Measurements from ENCODE around the gene ZNF428.

- TF ChIP-seq POLR2A (IDR thresholded peaks at IDR 0.05) (no peak), CTCF (IDR thresholded peaks at IDR 0.05) (no peak)
Measured at GRCh38 chr19:43622070-43622469, 2.6 kb upstream of the ZNF428 start.
